NB4 (cell line): ENCODE data around the gene MANEAL.
A peak's percentile ranks its signal among the peaks of the same experiment; 100 is the strongest.

Experiments
- DNase-seq: peaks from one replicate; pipeline ENCODE4 v3.0.0; 2010; ENCODE audit warnings: low read depth
- H3K4me3 ChIP-seq: one replicate; pipeline ENCODE4 v1.5.1; 2011; ENCODE audit warnings: mild to moderate bottlenecking, low read depth, low read length, moderate library complexity
- MYC ChIP-seq: IDR thresholded peaks from 2 replicates; pipeline ENCODE4 v1.6.1; 2011; ENCODE audit warnings: low read depth, low read length
- POLR2A ChIP-seq: IDR thresholded peaks from 2 replicates; pipeline ENCODE4 v1.6.1; 2011; ENCODE audit warnings: mild to moderate bottlenecking; ENCODE audit not compliant: insufficient read length; ENCODE audit errors: extremely low read depth
- TF ChIP-seq, protein P1 (sequence below): IDR thresholded peaks from 2 replicates; pipeline ENCODE4 v1.6.1; 2011; ENCODE audit warnings: low read depth, low read length
- TF ChIP-seq, protein P2 (sequence below): IDR thresholded peaks from one replicate; pipeline ENCODE4 v1.5.1; 2012; ENCODE audit warnings: low read depth, low read length

MANEAL gene

GRCh38 chr1:37795340-37796125 lies 1.9 kb downstream of the MANEAL start:
- no peak for TF ChIP-seq POLR2A
- TF ChIP-seq, protein P1, sequence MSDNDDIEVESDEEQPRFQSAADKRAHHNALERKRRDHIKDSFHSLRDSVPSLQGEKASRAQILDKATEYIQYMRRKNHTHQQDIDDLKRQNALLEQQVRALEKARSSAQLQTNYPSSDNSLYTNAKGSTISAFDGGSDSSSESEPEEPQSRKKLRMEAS: no peak
- TF ChIP-seq, protein P2, sequence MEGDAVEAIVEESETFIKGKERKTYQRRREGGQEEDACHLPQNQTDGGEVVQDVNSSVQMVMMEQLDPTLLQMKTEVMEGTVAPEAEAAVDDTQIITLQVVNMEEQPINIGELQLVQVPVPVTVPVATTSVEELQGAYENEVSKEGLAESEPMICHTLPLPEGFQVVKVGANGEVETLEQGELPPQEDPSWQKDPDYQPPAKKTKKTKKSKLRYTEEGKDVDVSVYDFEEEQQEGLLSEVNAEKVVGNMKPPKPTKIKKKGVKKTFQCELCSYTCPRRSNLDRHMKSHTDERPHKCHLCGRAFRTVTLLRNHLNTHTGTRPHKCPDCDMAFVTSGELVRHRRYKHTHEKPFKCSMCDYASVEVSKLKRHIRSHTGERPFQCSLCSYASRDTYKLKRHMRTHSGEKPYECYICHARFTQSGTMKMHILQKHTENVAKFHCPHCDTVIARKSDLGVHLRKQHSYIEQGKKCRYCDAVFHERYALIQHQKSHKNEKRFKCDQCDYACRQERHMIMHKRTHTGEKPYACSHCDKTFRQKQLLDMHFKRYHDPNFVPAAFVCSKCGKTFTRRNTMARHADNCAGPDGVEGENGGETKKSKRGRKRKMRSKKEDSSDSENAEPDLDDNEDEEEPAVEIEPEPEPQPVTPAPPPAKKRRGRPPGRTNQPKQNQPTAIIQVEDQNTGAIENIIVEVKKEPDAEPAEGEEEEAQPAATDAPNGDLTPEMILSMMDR: no peak
- TF ChIP-seq MYC: no peak
- H3K4me3 ChIP-seq: no peak overlapping the region
- peak; percentile 66 for DNase-seq

- TF ChIP-seq MYC (no peak), POLR2A (no peak)
- TF ChIP-seq, protein P2: no peak
- TF ChIP-seq, protein P1: no peak
- peak; percentile 34 for DNase-seq
Observed at GRCh38 chr1:37797750-37798345, 4.2 kb downstream of the MANEAL start.

DNA sequence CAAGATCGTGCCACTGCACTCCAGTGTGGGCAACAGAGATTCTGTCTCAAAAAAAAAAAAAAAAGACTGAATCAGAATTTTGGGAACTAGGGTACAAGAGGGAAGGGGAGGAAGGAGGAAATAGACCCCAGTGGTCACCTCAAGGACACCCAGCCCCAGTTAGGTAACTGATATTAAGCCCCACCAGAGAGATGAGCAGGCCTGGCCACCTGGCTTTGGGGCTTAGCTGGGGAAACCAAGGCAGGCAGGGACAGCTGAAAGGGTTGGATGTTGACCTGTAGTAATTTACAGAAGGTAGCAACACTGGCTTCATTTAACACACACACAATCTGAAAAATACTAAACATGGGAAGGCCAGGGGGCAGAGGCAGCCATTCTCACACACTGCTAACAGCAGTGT lies 8.8 kb downstream of the MANEAL start:
- no peak for DNase-seq
- TF ChIP-seq MYC (no peak), POLR2A (no peak)
- TF ChIP-seq, protein P2: no peak
- TF ChIP-seq, protein P1: no peak
- H3K4me3 ChIP-seq: no peak overlapping the region

More at GRCh38 chr1:37797750-37798345, 4.2 kb downstream of the MANEAL start:
- H3K4me3 ChIP-seq: no peak overlapping the region

- no peak for DNase-seq
- peak overlapping the region; percentile 97 for H3K4me3 ChIP-seq
- TF ChIP-seq POLR2A (no peak), MYC (no peak)
- TF ChIP-seq, protein P1: no peak
- TF ChIP-seq, protein P2: no peak
Observed at GRCh38 chr1:37807220-37807554, 13.5 kb downstream of the MANEAL start.

DNA sequence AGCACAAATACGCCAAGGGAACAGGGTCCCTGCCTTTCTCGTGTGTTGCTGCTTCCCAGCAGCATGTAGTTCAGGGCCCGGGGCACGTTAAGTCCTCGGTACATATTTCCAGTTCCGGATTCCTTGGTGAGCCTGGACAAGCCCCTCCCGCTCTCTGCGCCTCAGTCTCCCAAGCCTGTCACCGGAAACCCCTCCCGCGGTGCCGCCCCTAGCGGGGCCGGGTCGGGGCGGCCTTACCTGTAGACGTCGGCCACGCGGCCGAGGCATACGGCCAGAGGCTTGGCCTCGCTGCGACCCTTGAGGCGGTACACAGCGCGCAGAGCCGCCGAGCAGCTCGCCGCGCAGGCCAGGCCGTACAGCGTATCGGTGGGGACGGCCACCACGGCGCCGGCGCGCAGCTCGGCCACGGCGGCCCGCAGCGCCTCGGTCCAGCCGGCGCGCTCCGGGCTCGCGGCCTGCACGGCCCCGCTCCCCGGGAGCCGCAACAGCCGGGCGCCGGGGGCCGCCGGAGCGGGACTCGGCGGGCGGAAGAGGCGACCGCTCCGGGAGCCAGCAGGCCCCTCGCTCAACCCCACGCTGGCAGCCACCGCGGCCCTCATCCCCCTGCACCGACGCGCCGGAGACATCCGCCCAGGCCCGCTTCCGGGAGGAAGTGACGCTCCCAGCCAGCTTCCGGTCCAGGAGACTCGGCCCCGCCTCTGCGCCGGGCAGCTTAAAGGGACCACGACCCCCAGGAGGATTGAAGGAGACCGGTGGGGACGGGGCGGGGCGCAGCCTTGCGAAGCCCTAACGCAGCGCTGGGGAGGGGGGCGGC lies 14.1 kb downstream of the MANEAL start, which contains the start of the genes C1orf122 and YRDC:
TSS of gene C1orf122 (plus strand) at position 236 of the 814 bp plus-strand sequence. CDS start 615 bp downstream, outside the sequence.
TSS of gene YRDC (minus strand) at position 654 of the 814 bp plus-strand sequence. CDS start at position 626, 28 bp downstream.
- H3K4me3 ChIP-seq: peak within 1 kb of the TSS; percentile 97
- TF ChIP-seq, protein P2: no peak
- TF ChIP-seq POLR2A (peak; percentile 67), MYC (peak; percentile 64)
- TF ChIP-seq, protein P1: peak; percentile 51
- DNase-seq: peak; percentile 95
